CD14-positive monocyte (primary cell): ENCODE measurements around the gene ABCC12. TPM values are rescaled to one million over a fixed set of nuclear protein-coding genes. Genes with fewer than 3 reads are reported as not detected.

ENCODE experiments used
- DNase-seq, 3 donors: peaks; one replicate each; pipeline ENCODE4 v3.0.0-alpha.2; 2011 to 2022
- H2AFZ ChIP-seq: 2 replicates; pipeline ENCODE4 v1.6.0; 2012; ENCODE audit warnings: mild to moderate bottlenecking, low read depth, low read length, inconsistent platforms; ENCODE audit not compliant: insufficient read depth, poor library complexity, severe bottlenecking
- H3K27ac ChIP-seq, 2 donors: 1 replicate in 1 of 2; 2 replicates in 1 of 2; pipeline ENCODE4 v1.5.1; 2012 to 2013; ENCODE audit warnings: low read length in 2 of 2, control low read depth in 1 of 2, inconsistent platforms in 1 of 2, low read depth in 1 of 2, mild to moderate bottlenecking in 1 of 2
- H3K27me3 ChIP-seq, 2 donors: one replicate each; pipeline versions ENCODE4 v1.6.0 to v1.6.1; 2011 to 2013; ENCODE audit warnings: low read length in 2 of 2; ENCODE audit not compliant: control insufficient read depth in 2 of 2, insufficient read depth in 2 of 2
- H3K36me3 ChIP-seq, 2 donors: replicated peaks in 1 of 2; 1 replicate in 1 of 2; 2 replicates in 1 of 2; pipeline versions ENCODE4 v1.5.1 to v1.6.1; 2012 to 2013; ENCODE audit warnings: low read length in 2 of 2, control low read depth in 1 of 2, inconsistent platforms in 1 of 2, mild to moderate bottlenecking in 1 of 2; ENCODE audit not compliant: insufficient read depth in 2 of 2, control insufficient read depth in 1 of 2
- H3K4me1 ChIP-seq, 2 donors: 1 replicate in 1 of 2; 2 replicates in 1 of 2; pipeline versions ENCODE4 v1.5.1 to v1.6.1; 2012 to 2013; ENCODE audit warnings: low read length in 2 of 2, control low read depth in 1 of 2, inconsistent platforms in 1 of 2, mild to moderate bottlenecking in 1 of 2, moderate library complexity in 1 of 2; ENCODE audit not compliant: insufficient read depth in 2 of 2, control insufficient read depth in 1 of 2
- H3K4me2 ChIP-seq: replicated peaks from 2 replicates; pipeline ENCODE3; 2012; ENCODE audit warnings: low read length, moderate library complexity, mild to moderate bottlenecking; ENCODE audit not compliant: poor library complexity, severe bottlenecking; ENCODE audit errors: extremely low read depth
- H3K4me3 ChIP-seq, 3 experiments: fragments of 200-600 bp in 1 of 3; sonication (generic) in 1 of 3; replicated peaks in 1 of 3; 1 replicate in 2 of 3; 2 replicates in 1 of 3; pipeline ENCODE4 v1.5.1; 2011 to 2013; ENCODE audit warnings: low read length in 3 of 3, mild to moderate bottlenecking in 3 of 3, control low read depth in 2 of 3, low read depth in 2 of 3, inconsistent platforms in 1 of 3, moderate library complexity in 1 of 3
- H3K79me2 ChIP-seq: 2 replicates; pipeline ENCODE4 v1.6.0; 2012; ENCODE audit warnings: mild to moderate bottlenecking, control low read depth, inconsistent platforms, low read length, moderate library complexity; ENCODE audit not compliant: insufficient read depth
- H3K9ac ChIP-seq: 2 replicates; pipeline ENCODE4 v1.6.0; 2017; ENCODE audit warnings: low read length, mild to moderate bottlenecking; ENCODE audit not compliant: insufficient read depth, poor library complexity, severe bottlenecking
- H3K9me3 ChIP-seq, 2 donors: replicated peaks in 1 of 2; 1 replicate in 1 of 2; 2 replicates in 1 of 2; pipeline versions ENCODE4 v1.5.1 to v1.6.1; 2012 to 2013; ENCODE audit warnings: low read length in 2 of 2, control low read depth in 1 of 2; ENCODE audit not compliant: control insufficient read depth in 1 of 2, insufficient read depth in 1 of 2
- H4K20me1 ChIP-seq: 2 replicates; pipeline ENCODE4 v1.6.0; 2012; ENCODE audit warnings: mild to moderate bottlenecking, low read length, control low read depth, moderate library complexity; ENCODE audit not compliant: insufficient read depth
- H3K27ac Mint-ChIP-seq, 7 donors: one replicate each; pipeline ENCODE4 v1.8.0; 2020; ENCODE audit warnings: mild to moderate bottlenecking in 7 of 7, mixed read lengths in 7 of 7, moderate library complexity in 6 of 7, inconsistent platforms in 2 of 7
- H3K27me3 Mint-ChIP-seq, 3 donors: one replicate each; pipeline ENCODE4 v1.8.0; 2021 to 2022; ENCODE audit warnings: low read depth in 3 of 3, mild to moderate bottlenecking in 3 of 3, mixed read lengths in 3 of 3, moderate library complexity in 3 of 3, inconsistent platforms in 1 of 3
- H3K36me3 Mint-ChIP-seq, 2 donors: one replicate each; pipeline ENCODE4 v1.8.0; 2020; ENCODE audit warnings: mixed read lengths in 2 of 2, inconsistent platforms in 1 of 2, mild to moderate bottlenecking in 1 of 2
- H3K4me1 Mint-ChIP-seq: one replicate; pipeline ENCODE4 v1.8.0; 2020; ENCODE audit warnings: mild to moderate bottlenecking, mixed read lengths
- H3K4me3 Mint-ChIP-seq, 2 donors: one replicate each; pipeline ENCODE4 v1.8.0; 2020; ENCODE audit warnings: mild to moderate bottlenecking in 2 of 2, mixed read lengths in 2 of 2, moderate library complexity in 1 of 2
- H3K9me3 Mint-ChIP-seq, 7 donors: one replicate each; pipeline ENCODE4 v1.8.0; 2020 to 2022; ENCODE audit warnings: mixed read lengths in 7 of 7, mild to moderate bottlenecking in 6 of 7, moderate library complexity in 6 of 7, inconsistent platforms in 2 of 7
- CTCF ChIP-seq: fragments of 200-600 bp; IDR thresholded peaks from one replicate; pipeline ENCODE4 v1.8.0; 2022; ENCODE audit warnings: antibody characterized with exemption, mild to moderate bottlenecking
- WGBS: methylation state at CpG from one replicate; pipeline ENCODE4 v1.1.5; 2013; ENCODE audit warnings: missing lambda C conversion rate; ENCODE audit not compliant: insufficient coverage; 5-methylcytosine and 5-hydroxymethylcytosine counted together
- intact Hi-C, 2 donors: fragments of 100-400 bp; cut with micrococcal nuclease; formaldehyde crosslinking; loops; one replicate each; pipeline versions ENCODE4 v1.15.0 to v1.15.1; 2023
- polyA plus RNA-seq, 3 donors: library from polyadenylated mRNA; depleted of rRNA in 1 of 3; unstranded in 2 of 3; stranded (reverse) in 1 of 3; fragments of 300-500 nt in 2 of 3; fragments of >200 nt in 1 of 3; fragmentation: Illumina TruSeq in 2 of 3; gene quantifications; 1 replicate in 2 of 3; 2 replicates in 1 of 3; pipeline ENCODE4 v1.2.3, GENCODE V29; 2012 to 2021

The ABCC12 gene
- polyA plus RNA-seq, 3 donors, result not detected

GRCh38 chr16:48158296-48158695 lies 2.5 kb upstream of the ABCC12 start:
- H3K36me3 Mint-ChIP-seq, result no peaks in the 10 kb centered on the region
- TF ChIP-seq CTCF, result no peak
- Histone ChIP-seq H3K27me3 (peaks cover 0 to 2% of the 10 kb centered on the region in 2 donors), H3K36me3 (no peaks in the 10 kb centered on the region), H3K4me2 (no peak overlapping the region), H3K4me3 (no peak overlapping the region), H3K9me3 (no peaks in the 10 kb centered on the region), H2AFZ (no peak overlapping the region), H3K4me1 (peaks cover 0 to 3% of the 10 kb centered on the region in 2 donors), H4K20me1 (no peaks in the 10 kb centered on the region), H3K27ac (no peak overlapping the region), H3K9ac (no peak overlapping the region), H3K79me2 (no peaks in the 10 kb centered on the region)
- H3K27ac Mint-ChIP-seq, result peak overlapping the region in 1 of 7 donors; percentile 52
- no peak overlapping the region for H3K4me3 Mint-ChIP-seq
- DNase-seq, result peak; percentile 29 to 81 (median 52)
- intact Hi-C loops, result loop anchor here (5.0 kb wide), 3 partner anchors 1016 to 1211 kb away; partner anchors contain the start of gene NETO2 (in 2 of the 2)
- peaks cover 8 to 22% (median 11%) of the 10 kb centered on the region in 3 donors for H3K27me3 Mint-ChIP-seq
- WGBS, result 0% methylated on average over 1 of the region's 4 CpGs
- H3K4me1 Mint-ChIP-seq, result peaks cover 10% of the 10 kb centered on the region
- H3K9me3 Mint-ChIP-seq, result no peaks in the 10 kb centered on the region

GRCh38 chr16:48157794-48158193 lies 2.0 kb upstream of the ABCC12 start:
- Histone ChIP-seq H3K27ac (no peak overlapping the region), H3K4me3 (no peak overlapping the region), H3K9ac (no peak overlapping the region), H2AFZ (no peak overlapping the region), H3K4me2 (no peak overlapping the region), H3K27me3 (peaks cover 0 to 2% of the 10 kb centered on the region in 2 donors), H3K79me2 (no peaks in the 10 kb centered on the region), H3K9me3 (no peaks in the 10 kb centered on the region), H4K20me1 (no peaks in the 10 kb centered on the region), H3K36me3 (no peaks in the 10 kb centered on the region), H3K4me1 (peaks cover 0 to 3% of the 10 kb centered on the region in 2 donors)
- Mint-ChIP-seq H3K4me1 (peaks cover 10% of the 10 kb centered on the region), H3K36me3 (no peaks in the 10 kb centered on the region), H3K9me3 (no peaks in the 10 kb centered on the region), H3K27me3 (peaks cover 8 to 22% (median 11%) of the 10 kb centered on the region in 3 donors), H3K4me3 (no peak overlapping the region), H3K27ac (peak overlapping the region in 2 of 7 donors; percentile 23 to 27)
- WGBS, result 89% methylated on average over 3 of the region's 4 CpGs
- intact Hi-C loops, result loop anchor here (5.0 kb wide), 3 partner anchors 1015 to 1210 kb away; partner anchors contain the start of gene NETO2 (in 2 of the 2)
- TF ChIP-seq CTCF, result no peak
- DNase-seq, result no peak
